ENCODE results near the gene OTUB2. TPM values are rescaled to one million over a fixed set of nuclear protein-coding genes. Genes with fewer than 3 reads are reported as not detected.

Gene OTUB2
- total and polyA plus RNA-seq, 2 of the 8 experiments (the other 6 are each of a cell fraction or from before 2014, with no cell fraction given): 2.2 to 4.2 TPM

DNA sequence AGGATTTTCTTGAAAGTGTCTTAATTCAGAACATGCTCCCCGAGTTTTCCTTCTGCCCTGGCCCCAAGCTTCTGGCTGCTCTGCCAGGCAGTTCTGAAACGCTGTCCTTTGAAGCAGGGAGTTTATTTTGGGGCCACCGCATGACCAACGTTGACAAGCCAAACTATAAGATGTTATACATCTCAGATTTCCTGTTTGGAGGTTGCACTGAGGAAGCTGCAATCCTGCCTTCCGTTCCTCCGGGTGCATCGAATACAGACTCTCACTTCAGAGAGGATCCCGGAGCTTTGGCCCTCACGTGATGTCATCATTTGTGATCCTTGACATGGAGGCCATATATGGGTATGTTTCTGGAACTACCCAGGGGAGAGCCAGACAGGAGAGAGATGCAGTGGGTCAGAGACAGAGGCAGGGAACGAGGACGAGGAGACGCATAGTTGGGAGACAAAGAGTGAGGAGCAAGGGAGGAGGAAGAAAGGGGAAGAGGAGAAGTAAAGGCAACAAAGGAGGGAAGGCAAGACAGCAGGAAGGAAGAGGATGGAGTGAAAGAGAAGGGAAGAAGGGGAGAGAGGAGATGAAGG, 49.6 kb upstream of the OTUB2 start, which contains the start of gene ASB2:
ASB2 (minus strand) TSS at position 94 of the 581 bp plus-strand sequence. CDS start 12,031 bp downstream, outside the sequence.
- no peak for FAIRE-seq

More for the DNA sequence above, 49.6 kb upstream of the OTUB2 start, which contains the start of gene ASB2:
- Histone ChIP-seq H3K27me3 (replicated peaks in 1 of 4; ENCODE audit: control insufficient read depth in 3 of 4, extremely low read depth in 1 of 4, insufficient read depth in 3 of 4, low read length in 3 of 4) (no peaks in the 10 kb centered on the region; a peak in 1 of 7 replicates), H2BK12ac (ENCODE audit: low read depth, low read length) (peak within 1 kb of the TSS; percentile 78; the same call in 1 of the 2 replicates), H3K4me2 (ENCODE audit: insufficient read depth in 1 of 2, low read depth in 2 of 2, low read length in 2 of 2) (no peak within 1 kb of the TSS), H3K4me1 (replicated peaks in 1 of 4; ENCODE audit: control insufficient read depth in 3 of 4, insufficient read depth in 4 of 4, low read length in 3 of 4) (peaks cover 0 to 3% (median 0%) of the 10 kb centered on the region in 4 experiments; a peak in 1 of 7 replicates), H3K56ac (replicated peaks; ENCODE audit: insufficient read length, low read depth, low read length) (no peak within 1 kb of the TSS), H2AFZ (ENCODE audit: low read length) (no peak within 1 kb of the TSS), H4K91ac (replicated peaks; ENCODE audit: insufficient read length, low read length) (no peak within 1 kb of the TSS), H3K18ac (ENCODE audit: extremely low read depth, low read length) (no peak within 1 kb of the TSS; the same call in 1 of the 2 replicates), H3K23me2 (ENCODE audit: low read depth, low read length) (no peaks in the 10 kb centered on the region), H2BK5ac (ENCODE audit: low read depth, low read length) (no peak within 1 kb of the TSS), H2BK20ac (ENCODE audit: low read length) (no peak within 1 kb of the TSS), H3K27ac (ENCODE audit: low read depth, low read length) (no peak within 1 kb of the TSS; the same call in 1 of the 2 replicates), H3K23ac (ENCODE audit: insufficient read length) (no peak within 1 kb of the TSS), H2BK15ac (ENCODE audit: low read length) (no peak within 1 kb of the TSS), H3K9me3 (ENCODE audit: insufficient read depth in 2 of 2, low read depth in 1 of 2, low read length in 1 of 2) (no peaks in the 10 kb centered on the region), H4K20me1 (replicated peaks in 1 of 2; ENCODE audit: control insufficient read depth in 1 of 2, insufficient read depth in 2 of 2, low read length in 2 of 2) (no peaks in the 10 kb centered on the region), H4K8ac (ENCODE audit: extremely low read depth, insufficient read depth, low read length) (no peak within 1 kb of the TSS), H2BK120ac (replicated peaks; ENCODE audit: low read depth, low read length) (no peak within 1 kb of the TSS), H3K79me2 (ENCODE audit: control insufficient read depth in 1 of 2, insufficient read depth in 2 of 2, low read length in 2 of 2) (no peaks in the 10 kb centered on the region), H2AK5ac (ENCODE audit: low read depth, low read length) (no peak within 1 kb of the TSS), H3K4ac (replicated peaks; ENCODE audit: insufficient read length, low read depth, low read length) (no peak within 1 kb of the TSS), H3K36me3 (ENCODE audit: control insufficient read depth in 2 of 4, insufficient read depth in 4 of 4, low read length in 3 of 4) (no peaks in the 10 kb centered on the region), H3K9ac (replicated peaks in 1 of 4; ENCODE audit: extremely low read depth in 1 of 4, low read depth in 3 of 4, low read length in 3 of 4) (no peak within 1 kb of the TSS), H3K79me1 (ENCODE audit: low read depth, low read length) (no peaks in the 10 kb centered on the region), H3K14ac (ENCODE audit: insufficient read length) (no peak within 1 kb of the TSS), H3K4me3 (ENCODE audit: extremely low read depth in 1 of 4, insufficient read depth in 2 of 4, low read depth in 3 of 4, low read length in 4 of 4) (no peak within 1 kb of the TSS), H4K5ac (ENCODE audit: insufficient read length, low read depth, low read length) (no peak within 1 kb of the TSS)
- DNase-seq (ENCODE audit: low read depth in 1 of 2, low spot score in 2 of 2): no peak
- ChIA-PET CTCF (ENCODE audit: partially characterized antibody) (interaction anchor here (0.9 to 7.8 kb wide), 4 partner anchors 7 to 24 kb away, joined by 3 to 81 read pairs (median 34); no protein-coding TSS in a partner anchor), POLR2A (ENCODE audit: partially characterized antibody) (no interaction called here)
- WGBS, 2 experiments (ENCODE audit: extremely low coverage in 1 of 2, insufficient coverage in 1 of 2, insufficient read length in 1 of 2, insufficient replicate concordance in 2 of 2, low coverage in 1 of 2, low lambda C conversion rate in 2 of 2, missing lambda C conversion rate in 1 of 2): 83% methylated on average over 12 of the region's 12 CpGs; no CpG with 5 or more reads in 1 of the 2 experiments

Measured in H1 (cell line).